ENCODE data around the gene TBC1D14. TPM values are rescaled to one million over a fixed set of nuclear protein-coding genes. Genes with fewer than 3 reads are reported as not detected.

The TBC1D14 gene
- total and polyA plus RNA-seq, 9 of the 15 experiments (the other 6 are each of a cell fraction or from before 2014, with no cell fraction given) = 2.1 to 59.6 (median 44.8) TPM

DNA sequence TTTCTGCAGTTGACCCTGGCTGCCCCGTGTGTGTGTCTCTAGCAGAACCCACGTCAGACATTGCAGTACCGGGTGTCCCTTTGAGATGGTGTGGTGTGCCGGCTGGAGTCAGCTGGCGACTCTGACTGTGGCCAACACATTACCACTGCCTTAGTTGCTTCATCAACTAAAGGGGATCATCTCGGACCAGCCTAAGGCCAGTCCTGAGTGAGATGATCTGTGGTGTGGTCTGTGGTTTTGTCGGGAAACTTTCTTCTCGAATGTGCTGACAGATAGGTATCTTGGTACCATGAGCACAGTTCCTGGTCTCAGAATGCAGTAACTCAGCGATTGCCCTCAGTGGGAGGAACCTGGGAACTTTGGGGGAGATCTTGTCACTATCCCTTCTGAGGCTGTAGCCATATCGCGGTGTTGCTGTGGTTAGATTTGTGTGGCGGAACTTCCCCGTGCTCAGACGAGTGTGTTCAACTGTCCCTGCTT lies 15.8 kb downstream of the TBC1D14 start (continued):
- TF ChIP-seq, protein P1, sequence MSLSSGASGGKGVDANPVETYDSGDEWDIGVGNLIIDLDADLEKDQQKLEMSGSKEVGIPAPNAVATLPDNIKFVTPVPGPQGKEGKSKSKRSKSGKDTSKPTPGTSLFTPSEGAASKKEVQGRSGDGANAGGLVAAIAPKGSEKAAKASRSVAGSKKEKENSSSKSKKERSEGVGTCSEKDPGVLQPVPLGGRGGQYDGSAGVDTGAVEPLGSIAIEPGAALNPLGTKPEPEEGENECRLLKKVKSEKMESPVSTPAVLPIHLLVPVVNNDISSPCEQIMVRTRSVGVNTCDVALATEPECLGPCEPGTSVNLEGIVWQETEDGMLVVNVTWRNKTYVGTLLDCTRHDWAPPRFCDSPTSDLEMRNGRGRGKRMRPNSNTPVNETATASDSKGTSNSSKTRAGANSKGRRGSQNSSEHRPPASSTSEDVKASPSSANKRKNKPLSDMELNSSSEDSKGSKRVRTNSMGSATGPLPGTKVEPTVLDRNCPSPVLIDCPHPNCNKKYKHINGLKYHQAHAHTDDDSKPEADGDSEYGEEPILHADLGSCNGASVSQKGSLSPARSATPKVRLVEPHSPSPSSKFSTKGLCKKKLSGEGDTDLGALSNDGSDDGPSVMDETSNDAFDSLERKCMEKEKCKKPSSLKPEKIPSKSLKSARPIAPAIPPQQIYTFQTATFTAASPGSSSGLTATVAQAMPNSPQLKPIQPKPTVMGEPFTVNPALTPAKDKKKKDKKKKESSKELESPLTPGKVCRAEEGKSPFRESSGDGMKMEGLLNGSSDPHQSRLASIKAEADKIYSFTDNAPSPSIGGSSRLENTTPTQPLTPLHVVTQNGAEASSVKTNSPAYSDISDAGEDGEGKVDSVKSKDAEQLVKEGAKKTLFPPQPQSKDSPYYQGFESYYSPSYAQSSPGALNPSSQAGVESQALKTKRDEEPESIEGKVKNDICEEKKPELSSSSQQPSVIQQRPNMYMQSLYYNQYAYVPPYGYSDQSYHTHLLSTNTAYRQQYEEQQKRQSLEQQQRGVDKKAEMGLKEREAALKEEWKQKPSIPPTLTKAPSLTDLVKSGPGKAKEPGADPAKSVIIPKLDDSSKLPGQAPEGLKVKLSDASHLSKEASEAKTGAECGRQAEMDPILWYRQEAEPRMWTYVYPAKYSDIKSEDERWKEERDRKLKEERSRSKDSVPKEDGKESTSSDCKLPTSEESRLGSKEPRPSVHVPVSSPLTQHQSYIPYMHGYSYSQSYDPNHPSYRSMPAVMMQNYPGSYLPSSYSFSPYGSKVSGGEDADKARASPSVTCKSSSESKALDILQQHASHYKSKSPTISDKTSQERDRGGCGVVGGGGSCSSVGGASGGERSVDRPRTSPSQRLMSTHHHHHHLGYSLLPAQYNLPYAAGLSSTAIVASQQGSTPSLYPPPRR (CRISPR knock-in tag; IDR thresholded peaks at IDR 0.05; ENCODE audit: borderline replicate concordance) = peak; percentile 82; the same call in 1 of the 2 replicates
- TF ChIP-seq MIER1 (IDR thresholded peaks at IDR 0.05; ENCODE audit: low read depth) (no peak), SMARCC2 (IDR thresholded peaks at IDR 0.05; ENCODE audit: low read depth) (no peak), THAP7 (CRISPR knock-in tag; IDR thresholded peaks at IDR 0.05) (no peak), SP1 (CRISPR knock-in tag; IDR thresholded peaks at IDR 0.05) (0 out of 2 replicates have a peak, but pooled peaks have one; percentile 39), CHD4 (IDR thresholded peaks at IDR 0.05; ENCODE audit: insufficient read depth, insufficient replicate concordance, low read depth, low read length, poor library complexity, severe bottlenecking) (no peak), ZBTB17 (CRISPR knock-in tag; IDR thresholded peaks at IDR 0.05) (0 out of 2 replicates have a peak, but pooled peaks have one; percentile 52), CBX1 (IDR thresholded peaks at IDR 0.05; ENCODE audit: low read depth) (no peak), BMI1 (IDR thresholded peaks at IDR 0.05; ENCODE audit: low read length) (no peak), NCOA6 (IDR thresholded peaks at IDR 0.05) (no peak), ETV6 (IDR thresholded peaks at IDR 0.05; ENCODE audit: borderline replicate concordance in 1 of 2, low read depth in 2 of 2, low read length in 1 of 2) (peak in 1 of 2 experiments; percentile 42; a peak in 1 of 4 replicates), ETV6 (CRISPR knock-in tag; IDR thresholded peaks at IDR 0.05; ENCODE audit: borderline replicate concordance) (no peak), ZNF431 (CRISPR knock-in tag; IDR thresholded peaks at IDR 0.05) (no peak), NFRKB (IDR thresholded peaks at IDR 0.05; ENCODE audit: low read depth) (no peak), NBN (IDR thresholded peaks at IDR 0.05; ENCODE audit: low read depth) (peak; percentile 80; the same call in 1 of the 2 replicates)

Data from K562 (cell line).